Measurements from ENCODE around the gene INPP5B. TPM values are rescaled to one million over a fixed set of nuclear protein-coding genes. Genes with fewer than 3 reads are reported as not detected.

The INPP5B gene
- total and polyA plus RNA-seq, 9 of the 15 experiments (the other 6 are each of a cell fraction or from before 2014, with no cell fraction given): 14.1 to 28.7 (median 20.9) TPM

- TF ChIP-seq PRDM10 (IDR thresholded peaks at IDR 0.05; ENCODE audit: partially characterized antibody) (peak; percentile 15), ZNF277 (CRISPR knock-in tag; IDR thresholded peaks at IDR 0.05; ENCODE audit: borderline replicate concordance) (no peak), SP2 (IDR thresholded peaks at IDR 0.05; ENCODE audit: extremely low read depth, low read depth, low read length, poor library complexity, severe bottlenecking) (peak; percentile 59), POLR3A (IDR thresholded peaks at IDR 0.05; ENCODE audit: borderline replicate concordance, extremely low read depth, insufficient read depth, insufficient read length) (no peak), ILK (tag; IDR thresholded peaks at IDR 0.05; ENCODE audit: borderline replicate concordance, low read depth) (no peak), ARHGAP35 (IDR thresholded peaks at IDR 0.05; ENCODE audit: partially characterized antibody) (no peak), MYNN (IDR thresholded peaks at IDR 0.05) (peak; percentile 90; the same call in 1 of the 2 replicates), MYNN (CRISPR knock-in tag; IDR thresholded peaks at IDR 0.05) (no peak), JUNB (CRISPR knock-in tag; conservative IDR thresholded peaks at IDR 0.05) (no peak), HNRNPUL1 (IDR thresholded peaks at IDR 0.05; ENCODE audit: low read length) (no peak), LARP7 (IDR thresholded peaks at IDR 0.05) (no peak), ZBTB7A (IDR thresholded peaks at IDR 0.05; ENCODE audit: borderline replicate concordance, control insufficient read depth, low read depth, low read length) (peak; percentile 90), ZNF253 (CRISPR knock-in tag; conservative IDR thresholded peaks at IDR 0.05) (no peak), HNRNPLL (IDR thresholded peaks at IDR 0.05; ENCODE audit: low read depth, low read length, poor library complexity, severe bottlenecking) (no peak), SIN3B (IDR thresholded peaks at IDR 0.05; ENCODE audit: low read depth) (peak; percentile 94; the same call in 1 of the 2 replicates), KAT7 (CRISPR knock-in tag; IDR thresholded peaks at IDR 0.05; ENCODE audit: borderline replicate concordance) (no peak; the same call in 1 of the 2 replicates)
- TF ChIP-seq, protein P1, sequence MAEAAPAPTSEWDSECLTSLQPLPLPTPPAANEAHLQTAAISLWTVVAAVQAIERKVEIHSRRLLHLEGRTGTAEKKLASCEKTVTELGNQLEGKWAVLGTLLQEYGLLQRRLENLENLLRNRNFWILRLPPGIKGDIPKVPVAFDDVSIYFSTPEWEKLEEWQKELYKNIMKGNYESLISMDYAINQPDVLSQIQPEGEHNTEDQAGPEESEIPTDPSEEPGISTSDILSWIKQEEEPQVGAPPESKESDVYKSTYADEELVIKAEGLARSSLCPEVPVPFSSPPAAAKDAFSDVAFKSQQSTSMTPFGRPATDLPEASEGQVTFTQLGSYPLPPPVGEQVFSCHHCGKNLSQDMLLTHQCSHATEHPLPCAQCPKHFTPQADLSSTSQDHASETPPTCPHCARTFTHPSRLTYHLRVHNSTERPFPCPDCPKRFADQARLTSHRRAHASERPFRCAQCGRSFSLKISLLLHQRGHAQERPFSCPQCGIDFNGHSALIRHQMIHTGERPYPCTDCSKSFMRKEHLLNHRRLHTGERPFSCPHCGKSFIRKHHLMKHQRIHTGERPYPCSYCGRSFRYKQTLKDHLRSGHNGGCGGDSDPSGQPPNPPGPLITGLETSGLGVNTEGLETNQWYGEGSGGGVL (CRISPR knock-in tag; IDR thresholded peaks at IDR 0.05): no peak
- TF ChIP-seq, protein P2, sequence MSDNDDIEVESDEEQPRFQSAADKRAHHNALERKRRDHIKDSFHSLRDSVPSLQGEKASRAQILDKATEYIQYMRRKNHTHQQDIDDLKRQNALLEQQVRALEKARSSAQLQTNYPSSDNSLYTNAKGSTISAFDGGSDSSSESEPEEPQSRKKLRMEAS (CRISPR knock-in tag; IDR thresholded peaks at IDR 0.05): peak; percentile 92
Observed at GRCh38 chr1:37859507-37860345, 87.1 kb downstream of the INPP5B start, which contains the start of gene MTF1 (continued).

Measured in K562 (cell line).